H1 (cell line): Measurements from ENCODE around the gene CYP11A1.

Source experiments
- CHD2 ChIP-seq: IDR thresholded peaks from 2 replicates; pipeline ENCODE4 v1.6.1; 2012; ENCODE audit warnings: low read length, improper control_type of control experiment
- EZH2 ChIP-seq: fragments of 200-600 bp; sonication (generic); IDR thresholded peaks from 2 replicates; pipeline ENCODE4 v1.7.1; 2012; ENCODE audit warnings: low read depth, mild to moderate bottlenecking, moderate library complexity, low read length, inconsistent platforms; ENCODE audit not compliant: severe bottlenecking
- POLR2A ChIP-seq, 2 experiments: IDR thresholded peaks; 1 replicate in 1 of 2; 2 replicates in 1 of 2; pipeline ENCODE4 v1.6.1; 2011; ENCODE audit warnings: low read depth in 2 of 2, low read length in 2 of 2, mild to moderate bottlenecking in 2 of 2; ENCODE audit errors: control extremely low read depth in 1 of 2
- POLR2AphosphoS5 ChIP-seq: IDR thresholded peaks from 2 replicates; pipeline ENCODE4 v1.6.1; 2011; ENCODE audit warnings: low read depth, low read length
- RNF2 ChIP-seq: fragments of 200-900, 300-1000 bp; sonication (generic); IDR thresholded peaks from 2 replicates; pipeline ENCODE4 v1.7.1; 2016; ENCODE audit warnings: borderline replicate concordance, low read depth, mild to moderate bottlenecking, antibody characterized with exemption, low read length; ENCODE audit not compliant: poor library complexity, severe bottlenecking; ENCODE audit errors: missing control alignments
- ZNF274 ChIP-seq: IDR thresholded peaks from 2 replicates; pipeline ENCODE4 v1.7.0; 2012; ENCODE audit warnings: low read length, borderline replicate concordance; ENCODE audit errors: extremely low read depth
- TF ChIP-seq, protein P1 (sequence below), 3 experiments: IDR thresholded peaks; 1 replicate in 2 of 3; 2 replicates in 1 of 3; pipeline versions ENCODE4 v1.5.1 to v1.6.1; 2011; ENCODE audit warnings: low read length in 3 of 3, mild to moderate bottlenecking in 3 of 3, inconsistent platforms in 2 of 3, low read depth in 1 of 3, moderate library complexity in 1 of 3; ENCODE audit not compliant: insufficient read depth in 1 of 3; ENCODE audit errors: control extremely low read depth in 1 of 3
- TF ChIP-seq, protein P2 (sequence below): IDR thresholded peaks from 2 replicates; pipeline ENCODE4 v1.6.1; 2011; ENCODE audit warnings: low read length, improper control_type of control experiment

GRCh38 chr15:74376226-74376625 is 8.8 kb upstream of the CYP11A1 start:
- TF ChIP-seq ZNF274 (no peak), EZH2 (no peak), POLR2AphosphoS5 (no peak), POLR2A (IDR thresholded peaks at IDR 0.05; ENCODE audit: control extremely low read depth in 1 of 2, low read depth in 2 of 2, low read length in 2 of 2) (no peak), RNF2 (no peak), CHD2 (no peak)
- TF ChIP-seq, protein P1, sequence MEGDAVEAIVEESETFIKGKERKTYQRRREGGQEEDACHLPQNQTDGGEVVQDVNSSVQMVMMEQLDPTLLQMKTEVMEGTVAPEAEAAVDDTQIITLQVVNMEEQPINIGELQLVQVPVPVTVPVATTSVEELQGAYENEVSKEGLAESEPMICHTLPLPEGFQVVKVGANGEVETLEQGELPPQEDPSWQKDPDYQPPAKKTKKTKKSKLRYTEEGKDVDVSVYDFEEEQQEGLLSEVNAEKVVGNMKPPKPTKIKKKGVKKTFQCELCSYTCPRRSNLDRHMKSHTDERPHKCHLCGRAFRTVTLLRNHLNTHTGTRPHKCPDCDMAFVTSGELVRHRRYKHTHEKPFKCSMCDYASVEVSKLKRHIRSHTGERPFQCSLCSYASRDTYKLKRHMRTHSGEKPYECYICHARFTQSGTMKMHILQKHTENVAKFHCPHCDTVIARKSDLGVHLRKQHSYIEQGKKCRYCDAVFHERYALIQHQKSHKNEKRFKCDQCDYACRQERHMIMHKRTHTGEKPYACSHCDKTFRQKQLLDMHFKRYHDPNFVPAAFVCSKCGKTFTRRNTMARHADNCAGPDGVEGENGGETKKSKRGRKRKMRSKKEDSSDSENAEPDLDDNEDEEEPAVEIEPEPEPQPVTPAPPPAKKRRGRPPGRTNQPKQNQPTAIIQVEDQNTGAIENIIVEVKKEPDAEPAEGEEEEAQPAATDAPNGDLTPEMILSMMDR (IDR thresholded peaks at IDR 0.05; ENCODE audit: control extremely low read depth in 1 of 3, insufficient read depth in 1 of 3, low read depth in 1 of 3, low read length in 3 of 3) = no peak
- TF ChIP-seq, protein P2, sequence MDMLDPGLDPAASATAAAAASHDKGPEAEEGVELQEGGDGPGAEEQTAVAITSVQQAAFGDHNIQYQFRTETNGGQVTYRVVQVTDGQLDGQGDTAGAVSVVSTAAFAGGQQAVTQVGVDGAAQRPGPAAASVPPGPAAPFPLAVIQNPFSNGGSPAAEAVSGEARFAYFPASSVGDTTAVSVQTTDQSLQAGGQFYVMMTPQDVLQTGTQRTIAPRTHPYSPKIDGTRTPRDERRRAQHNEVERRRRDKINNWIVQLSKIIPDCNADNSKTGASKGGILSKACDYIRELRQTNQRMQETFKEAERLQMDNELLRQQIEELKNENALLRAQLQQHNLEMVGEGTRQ = no peak
